ENCODE data around the gene GNPAT. TPM values are rescaled to one million over a fixed set of nuclear protein-coding genes. Genes with fewer than 3 reads are reported as not detected.

Gene GNPAT
- total and polyA plus RNA-seq, 2 of the 8 experiments (the other 6 are each of a cell fraction or from before 2014, with no cell fraction given) = 22.9 to 47.4 TPM

GRCh38 chr1:231232870-231233734 lies 7.9 kb upstream of the GNPAT start (continued):
- TF ChIP-seq CHD7 (IDR thresholded peaks at IDR 0.05; ENCODE audit: insufficient replicate concordance, low read length) (no peak), FOSL1 (IDR thresholded peaks at IDR 0.05; ENCODE audit: insufficient read depth, low read depth, low read length) (no peak), KDM5A (IDR thresholded peaks at IDR 0.05; ENCODE audit: low read length) (no peak), POU5F1 (IDR thresholded peaks at IDR 0.05; ENCODE audit: low read depth, low read length) (no peak), SUZ12 (IDR thresholded peaks at IDR 0.05; ENCODE audit: low read length) (no peak), CBX8 (IDR thresholded peaks at IDR 0.05; ENCODE audit: borderline replicate concordance, low read depth, low read length) (no peak), BCL11A (IDR thresholded peaks at IDR 0.05; ENCODE audit: low read depth in 2 of 2, low read length in 2 of 2) (no peak)
